HG03139 (cell line): ENCODE results near the gene SBF2.

ENCODE experiments used
- ATAC-seq: cut with Tn5 transposase; IDR thresholded peaks from one replicate; pipeline ENCODE4 v1.9.1; 2021; ENCODE audit not compliant: unreplicated experiment

The SBF2 gene

DNA sequence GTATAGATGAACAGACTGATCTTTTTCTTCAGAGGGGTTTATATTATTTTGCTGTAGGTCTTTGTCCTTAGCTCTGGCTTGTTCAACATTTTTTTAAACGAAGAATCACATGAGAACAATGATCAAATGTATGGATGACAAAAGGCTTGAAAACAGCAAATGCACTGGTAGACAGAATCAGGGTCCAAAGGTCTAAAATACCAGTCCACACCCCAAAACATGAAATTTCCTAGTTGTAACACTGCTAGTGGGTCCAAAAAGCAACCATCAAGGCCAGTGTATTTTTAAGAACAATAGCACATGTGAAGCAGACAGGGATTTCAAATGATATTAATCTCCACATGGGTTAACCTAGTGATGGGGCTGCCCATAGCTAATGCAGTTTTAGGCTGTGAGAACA is 468.1 kb downstream of the SBF2 start:
- no peak for ATAC-seq

- no peak for ATAC-seq
Observed at GRCh38 chr11:9825315-9825714, 468.7 kb downstream of the SBF2 start.

DNA sequence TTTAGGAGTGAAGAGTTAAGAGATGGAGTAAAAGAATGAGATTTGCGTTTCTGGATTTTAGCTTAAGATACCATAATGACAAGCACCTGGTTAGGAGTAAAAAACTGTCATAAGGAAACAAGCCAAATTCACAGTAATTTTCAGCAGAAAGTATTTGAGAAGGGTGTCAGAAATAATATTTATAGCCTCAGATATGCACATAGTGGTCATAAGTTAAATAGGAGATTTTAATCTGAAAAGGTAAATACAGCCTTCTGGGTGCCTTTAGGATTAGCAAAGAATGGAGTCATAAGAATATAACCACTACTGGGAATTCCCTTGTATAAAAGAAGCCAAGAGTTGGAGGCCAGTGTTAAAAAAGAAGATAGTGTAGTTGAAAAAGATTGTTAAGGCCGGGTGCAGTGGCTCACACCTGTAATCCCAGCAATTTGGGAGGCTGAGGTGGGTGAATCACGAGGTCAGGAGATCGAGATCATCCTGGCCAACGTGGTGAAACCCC is 470.1 kb downstream of the SBF2 start:
- ATAC-seq: no peak

DNA sequence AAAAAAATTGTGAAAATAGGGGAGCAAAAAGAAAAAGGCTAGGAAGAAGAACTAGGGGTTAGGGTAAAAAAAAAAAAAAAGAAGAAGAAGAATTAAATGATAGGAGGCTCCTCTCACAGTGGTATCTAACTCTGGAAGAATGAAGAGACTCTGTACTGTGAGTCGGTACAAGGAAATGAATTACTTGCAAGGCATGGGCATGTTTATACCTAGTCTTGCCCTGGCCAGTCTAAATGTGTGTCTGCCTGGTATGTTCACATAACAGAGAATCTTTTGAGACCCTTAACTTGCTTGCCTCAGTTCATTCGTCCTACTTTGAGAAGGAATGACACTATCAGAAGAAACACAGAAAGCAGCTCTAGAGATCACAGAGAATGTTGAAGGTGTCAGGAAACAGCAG is 470.6 kb downstream of the SBF2 start:
- ATAC-seq: no peak

DNA sequence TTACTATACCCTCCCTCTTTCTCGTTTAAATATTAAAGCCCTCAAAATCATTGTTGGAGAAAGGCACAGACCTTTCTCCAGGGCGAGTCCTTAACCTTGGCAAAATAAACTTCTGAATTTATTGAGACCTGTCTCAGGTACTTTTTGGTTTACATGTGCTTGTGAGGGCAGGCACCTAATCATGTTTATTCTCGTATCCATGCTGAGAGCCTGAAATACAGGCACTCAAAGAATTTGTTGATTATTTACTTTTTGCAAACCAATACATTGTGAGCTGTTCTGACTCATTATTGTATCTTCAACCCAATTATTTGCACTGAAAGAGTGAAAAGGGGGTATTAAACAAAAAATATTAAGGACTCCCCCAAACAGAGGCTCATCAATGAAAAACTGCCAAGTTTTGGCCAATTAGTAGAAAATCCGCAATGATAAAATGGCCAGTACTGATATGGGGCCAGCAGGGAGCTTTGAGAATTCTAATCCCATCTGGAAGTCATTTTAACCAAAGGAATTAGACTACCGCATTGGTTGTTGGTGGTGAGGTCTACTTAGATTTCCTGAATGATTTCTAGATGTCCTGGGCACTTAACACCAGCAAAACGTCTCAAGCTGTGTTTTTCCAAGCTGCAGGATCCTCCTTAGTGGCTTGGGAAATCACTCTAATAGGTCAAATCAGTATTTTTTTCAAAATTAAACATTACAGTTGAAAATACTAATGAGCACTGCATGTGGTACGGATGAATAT is 472.8 kb downstream of the SBF2 start:
- no peak for ATAC-seq

GRCh38 chr11:9820260-9820659 is 473.8 kb downstream of the SBF2 start:
- ATAC-seq: no peak

DNA sequence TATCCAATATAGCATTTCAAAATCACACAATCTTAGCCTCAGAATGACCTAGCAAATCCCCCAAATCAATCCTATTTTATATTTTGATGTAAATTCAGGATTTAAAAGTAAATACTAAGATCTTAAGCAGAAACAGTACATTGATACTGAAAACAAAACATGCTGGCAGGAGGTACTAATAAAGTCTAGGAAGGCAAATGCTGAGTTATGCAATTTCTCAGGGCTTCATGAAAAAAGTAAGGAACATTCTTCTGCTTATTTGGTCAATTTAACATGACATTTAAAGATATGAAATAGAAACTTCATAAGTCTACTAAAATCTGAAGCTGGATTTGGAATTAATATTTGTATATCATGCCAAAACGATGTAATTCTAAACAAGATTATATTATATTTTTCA is 476.8 kb downstream of the SBF2 start:
- ATAC-seq: no peak

- ATAC-seq: no peak
Observed at GRCh38 chr11:9815486-9816136, 478.4 kb downstream of the SBF2 start.

DNA sequence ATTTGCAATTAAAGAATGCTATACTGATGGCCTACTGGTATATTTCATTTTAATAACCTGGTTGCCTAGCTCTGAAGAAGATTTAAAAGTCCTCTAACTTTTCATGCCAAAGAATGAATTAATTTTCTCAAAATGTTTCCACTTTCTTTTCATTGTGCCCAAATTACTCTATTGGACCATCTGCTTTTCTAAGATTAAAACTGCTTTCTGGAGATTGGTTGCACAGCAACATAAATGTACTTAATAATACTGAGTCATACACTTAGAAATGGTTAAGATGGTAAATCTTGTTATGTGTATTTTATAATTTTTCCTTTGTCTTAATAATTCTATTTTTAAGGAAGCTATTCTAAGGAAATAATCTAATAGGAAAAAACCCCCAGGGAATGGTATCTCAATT is 479.9 kb downstream of the SBF2 start:
- no peak for ATAC-seq

- ATAC-seq: no peak
Observed at GRCh38 chr11:9808943-9809342, 485.1 kb downstream of the SBF2 start.

- no peak for ATAC-seq
Observed at GRCh38 chr11:9806946-9807687, 486.9 kb downstream of the SBF2 start.

DNA sequence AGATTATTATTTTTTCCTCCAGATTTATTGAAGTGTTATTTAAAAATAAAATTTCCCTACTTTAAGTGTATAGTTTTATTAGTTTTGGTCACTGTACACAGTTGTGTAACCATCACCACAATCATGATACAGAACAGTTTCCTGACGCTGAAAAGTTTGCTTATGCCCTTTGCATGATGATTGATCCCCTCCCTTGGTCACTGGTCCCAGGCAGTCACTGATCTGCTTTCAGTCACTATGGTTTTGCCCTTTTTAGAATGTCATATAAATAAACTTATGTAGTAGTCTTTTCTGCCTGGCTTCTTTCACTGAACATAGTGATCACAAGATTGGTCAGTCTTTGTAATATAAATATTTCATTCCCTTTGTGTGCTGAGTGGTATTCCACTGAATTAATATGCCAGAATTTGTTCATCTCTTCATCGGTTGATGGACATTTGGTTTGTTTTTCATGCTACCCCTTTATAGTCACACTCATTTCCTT is 489.6 kb downstream of the SBF2 start:
- no peak for ATAC-seq

- no peak for ATAC-seq
Observed at GRCh38 chr11:9803685-9804418, 490.2 kb downstream of the SBF2 start.

- ATAC-seq: no peak
Observed at GRCh38 chr11:9802291-9802861, 491.6 kb downstream of the SBF2 start.

GRCh38 chr11:9799886-9800285 is 494.1 kb downstream of the SBF2 start:
- ATAC-seq: no peak

GRCh38 chr11:9797300-9797699 is 496.7 kb downstream of the SBF2 start:
- ATAC-seq: no peak

DNA sequence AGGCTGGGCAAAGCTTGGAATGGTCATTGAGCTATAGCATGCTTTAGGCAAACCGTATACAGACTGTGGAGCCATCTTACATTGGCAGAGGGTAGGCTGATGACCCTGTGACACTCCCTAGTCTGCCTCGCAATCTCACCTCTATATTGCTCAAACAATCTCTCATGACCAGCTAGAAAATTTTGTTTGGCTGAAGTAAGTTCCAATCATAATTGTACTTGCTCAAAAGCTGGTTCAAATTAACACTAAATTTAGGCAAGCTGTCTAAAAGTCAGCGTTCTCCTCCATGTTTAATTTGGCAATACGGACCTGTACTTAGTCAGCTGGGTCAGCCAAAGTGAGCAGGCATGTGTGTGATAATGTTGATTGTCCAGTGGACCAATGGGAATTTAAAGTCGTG is 497.2 kb downstream of the SBF2 start:
- ATAC-seq: no peak

- ATAC-seq: no peak
Observed at GRCh38 chr11:9796266-9796665, 497.8 kb downstream of the SBF2 start.

GRCh38 chr11:9790703-9791102 is 503.3 kb downstream of the SBF2 start:
- ATAC-seq: no peak

DNA sequence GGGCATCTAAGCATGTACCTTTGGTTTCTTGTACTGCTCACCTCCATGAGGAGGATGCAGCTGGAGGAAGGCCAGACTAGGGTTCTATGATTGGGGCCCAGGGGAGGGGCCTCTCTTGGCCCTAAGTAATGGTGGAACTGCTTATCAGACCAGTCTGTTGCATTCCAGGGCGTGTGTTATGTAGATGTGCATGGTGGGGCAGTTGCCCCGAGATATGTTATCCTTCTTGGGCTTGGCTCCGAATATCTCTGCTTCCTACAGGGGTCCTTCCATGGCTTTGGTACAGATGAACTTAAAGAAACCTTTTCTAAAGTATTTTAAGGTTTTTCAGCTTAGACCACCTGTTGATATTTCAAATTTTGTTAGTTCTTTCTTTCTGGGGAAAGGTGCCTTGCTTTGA is 504.1 kb downstream of the SBF2 start:
- ATAC-seq: no peak
